K562 (cell line): ENCODE results near the gene KIF7. TPM values are rescaled to one million over a fixed set of nuclear protein-coding genes. Genes with fewer than 3 reads are reported as not detected.

ENCODE experiments used
- ATAC-seq: fragments of 200-7000 bp; cut with Tn5 transposase; 3 replicates; pipeline ENCODE4 v1.9.1; 2020; ENCODE audit warnings: moderate library complexity
- BruUV-seq: library from RNA; stranded (reverse); fragments of 400-500 nt; replicated peaks from 2 replicates; lab custom pipeline; 2021; lab: Mats Ljungman, UMichigan
- CTCF ChIA-PET: fragments of 300-600 bp; formaldehyde crosslinking; extraction: SDS; loops from one replicate; lab custom pipeline; 2021; ENCODE audit warnings: low intra/inter-chr PET ratio; lab: Yijun Ruan, JAX
- POLR2A ChIA-PET: fragments of 300-600, 350-650 bp; sonication (Branson Sonifier 250); formaldehyde crosslinking; extraction: SDS; loops from one replicate; lab custom pipeline; 2021; ENCODE audit warnings: antibody characterized with exemption, inconsistent platforms; lab: Yijun Ruan, JAX
- DNase-seq, 4 experiments: peaks; one replicate each; pipeline versions ENCODE4 v3.0.0 to v3.0.0-alpha.2; 2011 to 2018; ENCODE audit warnings: low spot score in 3 of 4, mixed read lengths in 3 of 4; ENCODE audit errors: extremely low read depth in 1 of 4
- FAIRE-seq: peaks from 2 replicates; lab custom pipeline; 2011; peaks lifted over from hg19 to GRCh38; lab: Jason Lieb, UNC
- H2AFZ ChIP-seq: 2 replicates; pipeline ENCODE4 v1.6.0; 2011; ENCODE audit warnings: low read depth, low read length, control low read depth, inconsistent platforms
- H3K27ac ChIP-seq: fragments of 200-600 bp; 3 replicates; pipeline ENCODE4 v1.8.0; 2011; ENCODE audit warnings: low read depth, mild to moderate bottlenecking, control low read depth, inconsistent platforms, low read length, moderate library complexity, mixed read lengths; ENCODE audit errors: extremely low read depth
- H3K27me3 ChIP-seq, 2 experiments: fragments of 300-600 bp in 1 of 2; 2 replicates in 1 of 2; 3 replicates in 1 of 2; pipeline versions ENCODE4 v1.6.0 to v1.8.0; 2011; ENCODE audit warnings: inconsistent platforms in 2 of 2, low read length in 2 of 2, mild to moderate bottlenecking in 1 of 2, mixed read lengths in 1 of 2, moderate library complexity in 1 of 2; ENCODE audit not compliant: control insufficient read depth in 2 of 2, insufficient read depth in 2 of 2
- H3K36me3 ChIP-seq: fragments of 300-600 bp; 3 replicates; pipeline ENCODE4 v1.8.0; 2011; ENCODE audit warnings: mild to moderate bottlenecking, low read length, inconsistent platforms; ENCODE audit not compliant: control insufficient read depth, insufficient read depth
- H3K4me1 ChIP-seq, 2 experiments: fragments of 200-600 bp in 1 of 2; replicated peaks in 1 of 2; 2 replicates in 1 of 2; 3 replicates in 1 of 2; pipeline versions ENCODE4 v1.5.1 to v1.8.0; 2011; ENCODE audit warnings: inconsistent platforms in 2 of 2, low read length in 2 of 2, mild to moderate bottlenecking in 1 of 2, mixed read lengths in 1 of 2, moderate library complexity in 1 of 2; ENCODE audit not compliant: control insufficient read depth in 2 of 2, insufficient read depth in 2 of 2
- H3K4me2 ChIP-seq: 2 replicates; pipeline ENCODE4 v1.6.1; 2011; ENCODE audit warnings: low read length, control low read depth, inconsistent platforms, mixed read lengths; ENCODE audit not compliant: insufficient read depth
- H3K4me3 ChIP-seq: fragments of 200-600 bp; sonication (generic), shearing (Covaris generic); 2 replicates; pipeline ENCODE4 v1.5.1; 2016; ENCODE audit warnings: control low read depth, inconsistent platforms
- H3K79me2 ChIP-seq: fragments of 200-600 bp; 3 replicates; pipeline ENCODE4 v1.8.0; 2011; ENCODE audit warnings: low read length, inconsistent platforms; ENCODE audit not compliant: control insufficient read depth, insufficient read depth
- H3K9ac ChIP-seq, 2 experiments: 2 replicates each; pipeline versions ENCODE4 v1.6.0 to v1.6.1; 2011; ENCODE audit warnings: low read depth in 2 of 2, low read length in 2 of 2, control low read depth in 1 of 2, inconsistent platforms in 1 of 2, mild to moderate bottlenecking in 1 of 2, mixed read lengths in 1 of 2; ENCODE audit not compliant: insufficient read depth in 1 of 2
- H3K9me1 ChIP-seq: one replicate; pipeline ENCODE4 v1.6.0; 2011; ENCODE audit warnings: inconsistent platforms, mild to moderate bottlenecking, low read length, moderate library complexity; ENCODE audit not compliant: control insufficient read depth, insufficient read depth
- H3K9me3 ChIP-seq: replicated peaks from 2 replicates; pipeline ENCODE4 v1.5.1; 2011; ENCODE audit warnings: low read depth, low read length, inconsistent platforms; ENCODE audit not compliant: control insufficient read depth, insufficient read depth
- H4K20me1 ChIP-seq: replicated peaks from 2 replicates; pipeline ENCODE4 v1.6.1; 2011; ENCODE audit warnings: low read length, inconsistent platforms, mixed read lengths; ENCODE audit not compliant: control insufficient read depth, insufficient read depth
- CBX3 ChIP-seq, 2 experiments: IDR thresholded peaks; 1 replicate in 1 of 2; 2 replicates in 1 of 2; pipeline ENCODE4 v1.6.1; 2012; ENCODE audit warnings: inconsistent platforms in 2 of 2, low read length in 2 of 2, borderline replicate concordance in 1 of 2, control low read depth in 1 of 2
- EHMT2 ChIP-seq: fragments of 450-650 bp; IDR thresholded peaks from 2 replicates; pipeline ENCODE4 v1.6.1; 2018; ENCODE audit warnings: antibody characterized with exemption
- FOS ChIP-seq: IDR thresholded peaks from 3 replicates; pipeline ENCODE4 v1.6.1; 2011; ENCODE audit not compliant: insufficient read length; ENCODE audit errors: extremely low read depth
- HLTF ChIP-seq: fragments of 450-650 bp; IDR thresholded peaks from 2 replicates; pipeline ENCODE4 v1.6.1; 2016
- MAZ ChIP-seq, 2 experiments: fragments of 450-650 bp in 1 of 2; sonication (generic) in 1 of 2; formaldehyde crosslinking; IDR thresholded peaks in 1 of 2; conservative IDR thresholded peaks in 1 of 2; 2 replicates each; pipeline versions ENCODE4 v1.4.0 to v1.5.0; 2020; ENCODE audit warnings: mild to moderate bottlenecking in 1 of 2, missing genetic modification reagents in 1 of 2
- MYBL2 ChIP-seq, 2 experiments: fragments of 450-650 bp in 1 of 2; sonication (generic) in 1 of 2; formaldehyde crosslinking in 1 of 2; IDR thresholded peaks; 2 replicates each; pipeline versions ENCODE4 v1.6.1 to v1.8.1; 2017 to 2022; ENCODE audit warnings: borderline replicate concordance in 1 of 2, inconsistent platforms in 1 of 2, low read depth in 1 of 2, mild to moderate bottlenecking in 1 of 2, missing genetic modification reagents in 1 of 2, moderate library complexity in 1 of 2
- POLR3A ChIP-seq: IDR thresholded peaks from 2 replicates; pipeline ENCODE4 v1.6.1; 2011; ENCODE audit warnings: borderline replicate concordance, mild to moderate bottlenecking, moderate library complexity; ENCODE audit not compliant: insufficient read length, insufficient read depth; ENCODE audit errors: extremely low read depth
- ZFPM2 ChIP-seq: fragments of 250-450 bp; sonication (Bioruptor Pico); IDR thresholded peaks from 2 replicates; pipeline ENCODE4 v1.5.1; 2022; ENCODE audit warnings: mild to moderate bottlenecking
- ZNF121 ChIP-seq: sonication (generic); formaldehyde crosslinking; conservative IDR thresholded peaks from 2 replicates; pipeline ENCODE4 v1.8.0; 2022; ENCODE audit warnings: missing genetic modification reagents
- ZNF57 ChIP-seq: fragments of 450-650 bp; formaldehyde crosslinking; IDR thresholded peaks from 2 replicates; pipeline ENCODE4 v1.4.0; 2020; ENCODE audit warnings: mild to moderate bottlenecking, moderate library complexity
- ZNF76 ChIP-seq: fragments of 250-450 bp; sonication (Bioruptor Pico); IDR thresholded peaks from 2 replicates; pipeline ENCODE4 v1.4.0; 2020; ENCODE audit warnings: mild to moderate bottlenecking, moderate library complexity, borderline replicate concordance
- WGBS: fragments of 100-300 bp; shearing (Covaris generic); methylation state at CpG from one replicate; pipeline ENCODE4 v1.1.6; 2016; ENCODE audit warnings: low coverage, mixed read lengths; ENCODE audit not compliant: insufficient coverage; ENCODE audit errors: missing lambda C conversion rate; 5-methylcytosine and 5-hydroxymethylcytosine counted together
- in situ Hi-C: fragments of 300-500 bp; cut with MboI; formaldehyde crosslinking; loops from 4 replicates; pipeline ENCODE4 v1.15.0; 2018; ENCODE audit warnings: inconsistent platforms, mixed read lengths
- intact Hi-C: fragments of 100-400 bp; cut with micrococcal nuclease; formaldehyde crosslinking; loops from 2 replicates; pipeline ENCODE4 v1.14.2; 2022
- polyA plus RNA-seq, 8 experiments: library from polyadenylated mRNA; depleted of rRNA in 4 of 8; stranded (reverse) in 5 of 8; unstranded in 3 of 8; fragments of >200 nt; fragmentation: Nextera tagmentation in 2 of 8; fragmentation: Illumina TruSeq in 1 of 8; extraction: Ambion mirVana in 2 of 8; extraction: Trizol in 1 of 8; gene quantifications; 2 replicates each; pipeline versions ENCODE4 v1.2.1 to v1.2.3, GENCODE V29; 2011 to 2014; ENCODE audit warnings: inconsistent platforms in 1 of 8, missing spikeins in 1 of 8
- total RNA-seq, 7 experiments: library from RNA; depleted of rRNA in 6 of 7; stranded (reverse); fragments of >200 nt in 6 of 7; fragmentation: Illumina TruSeq in 2 of 7; extraction: Trizol in 2 of 7; gene quantifications; 2 replicates each; pipeline versions ENCODE4 v1.2.1 to v1.2.3, GENCODE V29; 2011 to 2021; ENCODE audit warnings: low replicate concordance in 1 of 7
- TF ChIP-seq, protein P1 (sequence below), 2 experiments: fragments of 450-650 bp; IDR thresholded peaks; 2 replicates each; pipeline ENCODE4 v1.6.1; 2016
- TF ChIP-seq, protein P2 (sequence below): sonication (generic); formaldehyde crosslinking; IDR thresholded peaks from 2 replicates; pipeline ENCODE4 v1.8.0; 2023; ENCODE audit warnings: mild to moderate bottlenecking, missing genetic modification reagents
- TF ChIP-seq, protein P3 (sequence below): fragments of 450-650 bp; IDR thresholded peaks from 2 replicates; pipeline ENCODE4 v1.6.1; 2017; ENCODE audit warnings: mild to moderate bottlenecking, moderate library complexity

Gene KIF7
- total and polyA plus RNA-seq, 9 of the 15 experiments (the other 6 are each of a cell fraction or from before 2014, with no cell fraction given): 0.04 to 2.0 (median 0.58) TPM

DNA sequence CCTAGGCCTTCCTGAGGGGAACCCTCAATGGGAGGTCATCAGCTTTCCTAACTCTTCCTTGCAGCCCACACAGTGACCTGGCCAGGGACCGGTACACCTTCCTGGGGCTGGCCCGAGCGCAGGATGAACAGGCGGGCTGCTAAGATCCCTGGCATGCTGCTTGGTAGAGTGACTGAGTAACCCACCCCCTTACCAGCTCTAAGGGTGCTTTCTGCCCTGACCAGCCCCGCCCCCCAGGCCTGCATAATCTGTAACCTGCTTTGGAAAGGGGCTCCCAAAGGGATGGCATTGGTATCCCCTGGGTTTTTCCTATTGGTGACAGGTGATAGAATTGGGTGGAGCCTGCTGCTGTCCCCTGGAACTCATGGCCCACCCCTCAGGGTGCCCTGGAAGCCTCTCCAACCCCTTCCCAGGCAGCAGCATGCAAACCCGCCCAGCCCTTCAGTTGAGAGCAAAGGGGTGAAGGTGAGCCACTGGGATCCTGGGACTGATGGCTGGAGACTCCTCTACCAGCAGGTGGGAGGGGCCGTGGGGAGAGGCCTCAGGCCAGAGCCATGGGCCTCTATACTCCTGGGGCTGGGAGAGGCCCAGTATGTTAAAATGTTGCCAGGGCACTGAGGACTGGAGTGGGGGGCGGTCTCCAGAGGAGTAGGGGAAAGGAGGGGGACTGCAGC is 11.1 kb upstream of the KIF7 start:
- H3K9me3 ChIP-seq: no peaks in the 10 kb centered on the region
- H3K27me3 ChIP-seq: peaks cover 20 to 75% of the 10 kb centered on the region in 2 experiments
- in situ Hi-C loops (no loop called here), intact Hi-C loops (no loop called here)
- no peak overlapping the region for H3K4me2 ChIP-seq
- ChIA-PET CTCF (no interaction called here), POLR2A (interaction anchor here (0.5 kb wide), 1 partner anchor 338 kb away, joined by 3 read pairs; no protein-coding TSS in a partner anchor)
- H3K79me2 ChIP-seq: no peaks in the 10 kb centered on the region
- H3K9me1 ChIP-seq: no peaks in the 10 kb centered on the region
- 8% methylated on average over 7 of the region's 8 CpGs for WGBS
- no peak for DNase-seq
- no peaks in the 10 kb centered on the region for H4K20me1 ChIP-seq
- ATAC-seq: peak; percentile 34; the same call in 2 of the 3 replicates
- FAIRE-seq: no peak
- no peak overlapping the region for H3K27ac ChIP-seq
- H3K9ac ChIP-seq: no peak overlapping the region
- no peaks in the 10 kb centered on the region for H3K36me3 ChIP-seq
- peaks cover 0 to 18% of the 10 kb centered on the region in 2 experiments; a peak in 3 of 5 replicates for H3K4me1 ChIP-seq
- no peak overlapping the region for H2AFZ ChIP-seq
- no peak overlapping the region for H3K4me3 ChIP-seq
- no TSS peak for BruUV-seq
- no peak for TF ChIP-seq ZNF121 (CRISPR knock-in tag)
- TF ChIP-seq FOS: no peak
- TF ChIP-seq CBX3 (IDR thresholded peaks at IDR 0.05; ENCODE audit: borderline replicate concordance in 1 of 2, low read length in 2 of 2): no peak
- TF ChIP-seq MAZ (CRISPR knock-in tag; conservative IDR thresholded peaks at IDR 0.05 in 1 of 2, IDR thresholded peaks at IDR 0.05 in 1 of 2): no peak
- no peak for TF ChIP-seq EHMT2
- TF ChIP-seq, protein P1, sequence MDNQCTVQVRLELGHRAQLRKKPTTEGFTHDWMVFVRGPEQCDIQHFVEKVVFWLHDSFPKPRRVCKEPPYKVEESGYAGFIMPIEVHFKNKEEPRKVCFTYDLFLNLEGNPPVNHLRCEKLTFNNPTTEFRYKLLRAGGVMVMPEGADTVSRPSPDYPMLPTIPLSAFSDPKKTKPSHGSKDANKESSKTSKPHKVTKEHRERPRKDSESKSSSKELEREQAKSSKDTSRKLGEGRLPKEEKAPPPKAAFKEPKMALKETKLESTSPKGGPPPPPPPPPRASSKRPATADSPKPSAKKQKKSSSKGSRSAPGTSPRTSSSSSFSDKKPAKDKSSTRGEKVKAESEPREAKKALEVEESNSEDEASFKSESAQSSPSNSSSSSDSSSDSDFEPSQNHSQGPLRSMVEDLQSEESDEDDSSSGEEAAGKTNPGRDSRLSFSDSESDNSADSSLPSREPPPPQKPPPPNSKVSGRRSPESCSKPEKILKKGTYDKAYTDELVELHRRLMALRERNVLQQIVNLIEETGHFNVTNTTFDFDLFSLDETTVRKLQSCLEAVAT (IDR thresholded peaks at IDR 0.05): no peak
- TF ChIP-seq, protein P2, sequence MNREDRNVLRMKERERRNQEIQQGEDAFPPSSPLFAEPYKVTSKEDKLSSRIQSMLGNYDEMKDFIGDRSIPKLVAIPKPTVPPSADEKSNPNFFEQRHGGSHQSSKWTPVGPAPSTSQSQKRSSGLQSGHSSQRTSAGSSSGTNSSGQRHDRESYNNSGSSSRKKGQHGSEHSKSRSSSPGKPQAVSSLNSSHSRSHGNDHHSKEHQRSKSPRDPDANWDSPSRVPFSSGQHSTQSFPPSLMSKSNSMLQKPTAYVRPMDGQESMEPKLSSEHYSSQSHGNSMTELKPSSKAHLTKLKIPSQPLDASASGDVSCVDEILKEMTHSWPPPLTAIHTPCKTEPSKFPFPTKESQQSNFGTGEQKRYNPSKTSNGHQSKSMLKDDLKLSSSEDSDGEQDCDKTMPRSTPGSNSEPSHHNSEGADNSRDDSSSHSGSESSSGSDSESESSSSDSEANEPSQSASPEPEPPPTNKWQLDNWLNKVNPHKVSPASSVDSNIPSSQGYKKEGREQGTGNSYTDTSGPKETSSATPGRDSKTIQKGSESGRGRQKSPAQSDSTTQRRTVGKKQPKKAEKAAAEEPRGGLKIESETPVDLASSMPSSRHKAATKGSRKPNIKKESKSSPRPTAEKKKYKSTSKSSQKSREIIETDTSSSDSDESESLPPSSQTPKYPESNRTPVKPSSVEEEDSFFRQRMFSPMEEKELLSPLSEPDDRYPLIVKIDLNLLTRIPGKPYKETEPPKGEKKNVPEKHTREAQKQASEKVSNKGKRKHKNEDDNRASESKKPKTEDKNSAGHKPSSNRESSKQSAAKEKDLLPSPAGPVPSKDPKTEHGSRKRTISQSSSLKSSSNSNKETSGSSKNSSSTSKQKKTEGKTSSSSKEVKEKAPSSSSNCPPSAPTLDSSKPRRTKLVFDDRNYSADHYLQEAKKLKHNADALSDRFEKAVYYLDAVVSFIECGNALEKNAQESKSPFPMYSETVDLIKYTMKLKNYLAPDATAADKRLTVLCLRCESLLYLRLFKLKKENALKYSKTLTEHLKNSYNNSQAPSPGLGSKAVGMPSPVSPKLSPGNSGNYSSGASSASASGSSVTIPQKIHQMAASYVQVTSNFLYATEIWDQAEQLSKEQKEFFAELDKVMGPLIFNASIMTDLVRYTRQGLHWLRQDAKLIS: no peak
- TF ChIP-seq ZNF57 (CRISPR knock-in tag): no peak
- TF ChIP-seq ZNF76 (CRISPR knock-in tag): no peak
- no peak for TF ChIP-seq MYBL2 (IDR thresholded peaks at IDR 0.05; ENCODE audit: low read depth)
- TF ChIP-seq MYBL2 (CRISPR knock-in tag; IDR thresholded peaks at IDR 0.05; ENCODE audit: borderline replicate concordance): no peak
- no peak for TF ChIP-seq ZFPM2 (CRISPR knock-in tag)
- TF ChIP-seq POLR3A: no peak
- TF ChIP-seq HLTF: no peak
- TF ChIP-seq, protein P3, sequence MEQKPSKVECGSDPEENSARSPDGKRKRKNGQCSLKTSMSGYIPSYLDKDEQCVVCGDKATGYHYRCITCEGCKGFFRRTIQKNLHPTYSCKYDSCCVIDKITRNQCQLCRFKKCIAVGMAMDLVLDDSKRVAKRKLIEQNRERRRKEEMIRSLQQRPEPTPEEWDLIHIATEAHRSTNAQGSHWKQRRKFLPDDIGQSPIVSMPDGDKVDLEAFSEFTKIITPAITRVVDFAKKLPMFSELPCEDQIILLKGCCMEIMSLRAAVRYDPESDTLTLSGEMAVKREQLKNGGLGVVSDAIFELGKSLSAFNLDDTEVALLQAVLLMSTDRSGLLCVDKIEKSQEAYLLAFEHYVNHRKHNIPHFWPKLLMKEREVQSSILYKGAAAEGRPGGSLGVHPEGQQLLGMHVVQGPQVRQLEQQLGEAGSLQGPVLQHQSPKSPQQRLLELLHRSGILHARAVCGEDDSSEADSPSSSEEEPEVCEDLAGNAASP: no peak
